Measurements from ENCODE around the gene WNT6.
A peak's percentile ranks its signal among the peaks of the same experiment; 100 is the strongest.
"Not testable (repeated sequence)": the region's sequence is repeated elsewhere in the genome, so short reads cannot be mapped to it uniquely, and the experiment has no call there.

WNT6 gene

DNA sequence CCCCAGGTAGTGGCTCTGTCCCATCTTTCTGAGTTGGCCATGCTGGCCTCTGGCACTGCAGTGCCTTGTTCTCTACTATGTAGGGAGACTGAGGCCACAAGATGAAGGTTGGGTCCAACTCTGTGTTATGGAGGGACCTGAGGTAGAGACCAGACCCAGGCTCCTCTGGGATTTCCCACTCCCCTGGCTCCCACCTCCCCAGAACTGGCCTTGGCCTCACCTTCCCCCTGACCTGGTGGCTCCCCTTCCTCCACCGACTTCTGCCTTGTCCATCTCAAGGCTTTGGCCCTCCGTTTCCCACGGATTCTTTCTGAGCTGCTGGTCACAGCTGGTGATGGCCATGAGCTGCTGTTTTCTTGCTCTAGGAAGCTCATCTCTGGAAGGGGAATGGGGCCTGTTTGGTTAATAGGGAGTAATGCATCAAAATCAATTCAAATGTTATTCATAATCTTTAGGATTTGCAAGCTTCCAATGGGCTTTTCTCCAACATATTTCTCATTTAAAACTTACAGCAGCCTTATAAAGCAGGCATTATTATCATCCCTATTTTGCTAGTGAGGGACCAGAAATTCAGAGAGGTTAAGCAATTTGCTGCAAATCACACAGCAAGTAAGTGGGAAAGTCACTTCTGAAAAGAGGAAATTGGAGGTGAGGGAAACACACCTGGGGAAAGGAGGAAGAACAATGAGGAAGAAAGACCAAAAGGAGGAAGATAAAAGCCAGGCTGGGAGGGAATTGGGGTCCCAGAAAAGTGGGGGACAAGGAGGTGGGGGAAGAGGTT, 28.9 kb upstream of the WNT6 start:
- no peak for DNase-seq (ENCODE audit: low spot score)

DNA sequence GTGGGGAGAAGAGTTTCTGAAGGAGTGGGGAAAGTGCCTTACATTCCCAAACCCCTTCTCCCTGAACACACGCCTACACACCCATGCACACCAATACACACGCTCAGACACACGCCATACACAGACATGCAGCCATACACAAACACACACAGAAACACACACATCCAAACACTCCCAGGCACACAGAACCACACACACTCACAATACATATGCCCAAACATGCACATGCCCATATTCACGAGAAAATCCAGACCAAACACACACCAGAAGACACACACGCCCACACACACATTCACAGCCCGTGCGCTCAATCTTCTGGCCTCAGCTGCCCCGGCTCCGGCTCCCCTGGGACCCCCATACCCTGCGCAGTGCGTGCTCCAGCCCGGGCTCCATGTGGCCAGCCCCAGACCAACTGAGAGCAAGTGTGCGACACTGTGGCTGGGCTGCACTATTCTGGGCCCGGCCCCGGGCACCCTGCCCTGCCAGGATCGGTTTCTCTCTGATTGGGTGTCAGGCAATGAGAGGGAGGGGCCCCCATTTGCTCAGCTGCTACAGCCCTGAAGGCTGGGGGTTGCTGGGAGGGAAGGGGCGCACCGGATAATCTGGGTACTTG, 28.1 kb upstream of the WNT6 start, which contains the start of gene PRKAG3:
TSS of gene PRKAG3 (minus strand) at position 426 of the 613 bp plus-strand sequence.
- no peak for DNase-seq (ENCODE audit: low spot score)

DNA sequence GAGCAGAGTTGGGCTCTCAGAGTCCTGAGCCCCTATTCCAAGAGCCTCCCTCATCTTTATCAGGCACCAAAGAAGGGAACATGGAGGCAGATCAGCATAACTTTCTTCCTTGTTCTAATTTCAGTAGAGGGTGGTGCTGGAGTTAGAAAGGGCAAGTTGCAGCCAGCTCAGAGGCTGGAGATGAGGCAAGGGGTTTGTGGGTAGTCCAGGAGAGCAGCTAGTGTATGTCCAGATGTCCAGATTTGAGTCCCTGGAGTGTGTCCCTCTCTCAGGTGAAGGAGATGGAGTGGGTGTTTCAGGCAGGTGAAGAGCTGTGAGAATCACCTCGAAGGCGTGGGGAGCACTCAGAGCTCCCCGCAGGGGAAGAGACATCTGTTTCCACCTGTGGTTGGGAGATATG, 27.5 kb upstream of the WNT6 start:
- no peak for DNase-seq (ENCODE audit: low spot score)

DNA sequence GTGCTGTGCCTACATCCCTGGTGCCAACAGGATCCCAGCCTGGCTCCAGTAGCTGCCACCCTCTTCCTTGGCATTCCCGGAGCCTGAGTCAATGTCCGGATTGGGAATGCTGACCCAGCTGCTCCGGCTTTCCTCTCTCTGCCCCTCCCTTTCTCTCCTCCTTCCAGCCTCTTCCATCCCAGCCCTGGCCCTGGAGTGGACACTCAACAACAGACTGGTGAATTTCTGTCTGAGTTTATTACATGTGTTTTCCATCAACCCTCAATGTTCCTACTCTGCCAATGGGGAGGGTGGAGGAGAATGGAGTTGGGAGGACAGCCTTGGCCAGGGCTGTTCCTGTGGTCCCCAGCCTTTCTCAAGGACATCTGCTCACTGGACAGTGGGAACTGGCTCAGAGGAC, 27.1 kb upstream of the WNT6 start:
- peak; percentile 16 for DNase-seq (ENCODE audit: low spot score)

DNA sequence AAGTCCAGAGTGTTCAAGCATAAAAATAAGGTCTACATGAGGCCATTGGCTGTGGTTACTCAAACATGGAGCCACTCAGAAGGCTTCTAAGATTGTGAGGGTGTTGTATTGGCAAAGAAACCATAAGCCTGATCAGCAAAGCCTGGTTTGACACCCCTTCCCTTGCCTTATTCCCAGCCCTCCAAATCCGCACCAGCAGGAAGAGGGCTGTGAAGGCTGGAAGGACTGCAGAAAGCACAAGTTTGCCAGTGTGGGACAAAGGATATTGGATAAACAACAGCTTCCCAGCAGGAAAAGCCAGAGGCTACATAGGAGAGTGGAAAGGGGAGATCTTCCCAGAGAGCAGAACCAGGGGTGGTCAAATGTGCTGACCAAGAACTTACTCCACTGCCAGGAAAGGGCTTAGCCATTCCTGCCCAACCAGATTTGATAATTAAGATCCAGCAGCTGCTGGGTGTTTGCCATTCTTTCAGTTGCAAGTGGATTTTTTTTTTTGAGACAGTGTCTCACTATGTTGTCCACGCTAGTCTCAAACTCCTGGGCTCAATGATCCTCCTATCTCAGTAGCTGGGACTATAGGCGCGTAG, 26.5 kb upstream of the WNT6 start:
- no peak for DNase-seq (ENCODE audit: low spot score)

DNA sequence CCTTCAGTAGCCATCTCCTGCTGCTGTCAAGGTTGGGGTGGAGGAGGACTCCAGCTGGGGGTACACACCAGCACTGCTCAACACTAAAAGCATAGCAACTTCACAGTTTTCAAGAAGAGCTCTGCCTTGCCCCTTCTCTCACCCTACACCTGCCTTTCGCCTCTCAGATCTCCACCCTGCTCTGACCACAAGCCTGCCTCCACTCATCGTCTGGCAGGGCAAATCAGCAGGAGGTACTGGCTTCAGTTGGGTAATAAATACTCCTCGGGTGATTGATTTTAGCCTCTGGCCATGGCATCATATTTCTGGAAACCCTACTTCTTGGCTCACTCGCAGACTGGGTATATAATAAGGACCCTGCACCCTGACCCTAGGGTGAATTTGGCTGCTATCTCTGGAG, 24.9 kb upstream of the WNT6 start:
- DNase-seq (ENCODE audit: low spot score) = no peak

DNA sequence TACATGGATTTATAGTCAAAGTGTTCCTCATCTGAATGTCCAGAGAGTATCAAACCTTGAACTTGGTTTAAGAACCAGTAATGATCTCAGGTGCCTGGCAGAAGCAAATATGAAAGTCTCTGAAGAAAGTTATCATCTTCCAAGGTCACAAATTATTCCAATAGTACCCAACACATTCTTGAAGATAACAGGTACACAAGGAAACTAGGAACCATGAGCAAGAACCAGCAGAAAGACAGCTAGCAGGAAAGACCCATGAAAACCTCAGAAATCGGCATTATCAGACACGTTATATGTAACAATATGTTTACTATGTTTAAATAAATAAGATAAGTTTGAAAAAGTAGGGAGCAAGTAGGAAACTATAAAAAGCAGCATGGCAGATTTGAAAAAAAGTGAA, 22.1 kb upstream of the WNT6 start:
- DNase-seq (ENCODE audit: low spot score) = no peak

DNA sequence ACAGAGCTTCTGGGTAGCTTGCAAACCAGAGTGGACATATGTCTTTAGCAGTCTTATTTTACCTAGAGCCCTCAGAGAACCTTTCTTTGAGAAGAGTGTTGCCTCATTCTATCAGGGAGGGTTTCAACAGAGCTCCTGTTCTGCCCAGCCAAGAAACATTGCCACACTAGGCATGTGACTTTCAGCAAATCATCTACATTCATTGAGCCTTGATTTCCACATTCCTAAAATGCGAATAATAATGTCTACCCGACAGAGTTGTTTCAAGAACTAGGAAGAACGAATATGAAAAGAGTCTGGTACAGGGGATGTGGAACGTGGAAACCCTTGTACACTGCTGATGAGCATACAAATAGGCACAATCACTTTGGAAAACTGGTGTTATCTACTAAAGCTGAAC, 20.2 kb upstream of the WNT6 start:
- no peak for DNase-seq (ENCODE audit: low spot score)

DNA sequence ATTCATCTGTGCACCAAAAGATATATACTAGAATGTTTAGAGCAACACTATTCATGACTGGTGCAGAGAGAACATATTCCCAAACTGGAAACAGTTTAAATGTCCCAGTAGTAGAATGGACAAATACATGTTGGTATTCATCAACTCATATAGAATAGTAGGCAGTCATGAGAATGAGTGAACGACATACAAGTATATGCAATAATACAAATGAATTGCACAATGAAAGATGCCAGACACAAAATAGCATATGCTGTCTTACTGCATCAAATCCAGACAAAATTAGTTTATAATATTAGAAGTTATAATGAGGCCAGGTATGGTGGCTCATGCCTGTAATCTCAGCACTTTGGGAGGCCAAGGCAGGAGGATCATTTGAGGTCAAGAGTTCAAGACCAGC, 19.7 kb upstream of the WNT6 start:
- no peak for DNase-seq (ENCODE audit: low spot score)

DNA sequence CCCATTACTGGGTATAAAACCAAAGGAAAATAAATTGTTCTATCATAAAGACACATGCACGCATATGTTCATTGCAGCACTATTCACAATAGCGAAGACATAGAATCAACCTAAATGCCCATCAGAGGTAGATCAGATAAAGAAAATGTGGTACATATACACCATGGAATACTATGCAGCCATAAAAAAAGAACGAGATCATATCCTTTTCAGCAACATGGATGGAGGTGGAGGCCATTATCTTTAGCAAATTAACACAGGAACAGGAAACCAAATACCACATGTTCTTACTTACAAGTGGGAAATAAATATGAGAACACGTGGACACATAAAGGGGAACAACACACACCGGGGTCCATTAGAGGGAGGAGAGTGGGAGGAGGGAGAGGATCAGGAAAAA, 15.3 kb upstream of the WNT6 start:
- DNase-seq (ENCODE audit: low spot score) = not testable (repeated sequence)

DNA sequence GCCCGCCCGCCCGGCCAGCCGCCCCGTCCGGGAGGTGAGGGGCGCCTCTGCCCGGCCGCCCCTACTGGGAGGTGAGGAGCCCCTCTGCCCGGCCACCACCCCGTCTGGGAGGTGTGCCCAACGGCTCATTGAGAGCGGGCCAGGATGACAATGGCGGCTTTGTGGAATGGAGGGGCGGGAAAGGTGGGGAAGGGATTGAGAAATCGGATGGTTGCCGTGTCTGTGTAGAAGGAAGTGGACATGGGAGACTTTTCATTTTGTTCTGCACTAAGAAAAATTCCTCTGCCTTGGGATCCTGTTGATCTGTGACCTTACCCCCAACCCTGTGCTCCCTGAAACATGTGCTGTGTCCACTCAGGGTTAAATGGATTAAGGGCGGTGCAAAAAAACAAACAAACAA, 12.6 kb upstream of the WNT6 start:
- DNase-seq (ENCODE audit: low spot score) = not testable (repeated sequence)

DNA sequence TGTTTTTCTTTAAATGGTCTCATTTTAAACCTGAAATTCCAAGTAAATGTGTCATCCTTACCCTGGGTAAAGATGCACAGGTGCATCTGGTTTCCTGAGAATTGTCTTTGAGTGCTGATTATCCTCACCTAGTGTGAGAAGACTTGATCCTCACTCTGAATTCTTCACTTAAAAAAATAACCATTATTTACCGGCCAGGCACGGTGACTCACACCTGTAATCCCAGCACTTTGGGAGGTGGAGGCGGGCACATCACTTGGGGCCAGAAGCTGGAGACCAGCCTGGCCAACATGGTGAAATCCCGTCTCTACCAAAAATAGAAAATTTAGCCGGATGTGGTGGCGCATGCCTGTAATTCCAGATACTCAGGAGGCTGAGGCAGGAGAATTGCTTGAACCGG, 9.9 kb upstream of the WNT6 start:
- DNase-seq (ENCODE audit: low spot score) = peak; percentile 11

DNA sequence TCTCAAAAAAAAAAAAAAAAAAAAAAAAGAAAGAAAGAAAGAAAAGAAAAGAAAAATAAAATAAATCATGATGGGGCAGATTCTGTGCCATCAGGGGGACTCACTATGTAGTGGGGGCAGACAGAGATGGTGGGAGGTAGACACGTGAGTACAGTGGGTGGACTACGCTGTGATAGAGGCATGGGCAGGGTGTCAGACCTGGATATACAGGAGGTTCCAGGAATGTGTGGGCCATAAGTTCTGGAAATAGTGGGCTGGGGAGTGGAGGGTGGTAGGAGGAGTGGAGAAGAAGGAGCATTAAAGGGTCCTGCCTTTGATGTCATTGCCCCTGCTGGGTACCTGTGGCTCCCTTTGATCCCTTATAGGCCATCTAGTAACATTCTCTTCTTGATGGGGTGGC, 8.8 kb upstream of the WNT6 start:
- DNase-seq (ENCODE audit: low spot score) = no peak

DNA sequence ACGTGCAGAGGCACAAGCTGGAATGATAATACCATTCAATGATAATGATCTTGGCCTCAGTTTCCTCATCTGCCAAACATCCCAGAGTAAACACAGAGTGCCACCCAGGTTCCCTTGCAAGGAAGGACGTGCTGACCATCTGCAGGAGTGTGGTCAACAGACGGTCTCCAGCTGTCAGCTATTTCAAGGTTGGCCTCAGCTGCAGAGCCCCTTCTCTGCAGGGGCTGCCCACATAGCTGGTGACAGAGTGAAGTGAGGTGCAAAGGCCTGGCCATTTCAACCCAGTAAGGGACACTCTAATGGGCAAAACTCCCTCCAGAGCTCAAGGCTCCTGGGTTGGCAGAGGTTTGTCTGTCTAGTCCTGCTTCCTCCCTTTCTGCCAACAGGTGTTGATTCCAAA, 8.3 kb upstream of the WNT6 start:
- DNase-seq (ENCODE audit: low spot score) = no peak

DNA sequence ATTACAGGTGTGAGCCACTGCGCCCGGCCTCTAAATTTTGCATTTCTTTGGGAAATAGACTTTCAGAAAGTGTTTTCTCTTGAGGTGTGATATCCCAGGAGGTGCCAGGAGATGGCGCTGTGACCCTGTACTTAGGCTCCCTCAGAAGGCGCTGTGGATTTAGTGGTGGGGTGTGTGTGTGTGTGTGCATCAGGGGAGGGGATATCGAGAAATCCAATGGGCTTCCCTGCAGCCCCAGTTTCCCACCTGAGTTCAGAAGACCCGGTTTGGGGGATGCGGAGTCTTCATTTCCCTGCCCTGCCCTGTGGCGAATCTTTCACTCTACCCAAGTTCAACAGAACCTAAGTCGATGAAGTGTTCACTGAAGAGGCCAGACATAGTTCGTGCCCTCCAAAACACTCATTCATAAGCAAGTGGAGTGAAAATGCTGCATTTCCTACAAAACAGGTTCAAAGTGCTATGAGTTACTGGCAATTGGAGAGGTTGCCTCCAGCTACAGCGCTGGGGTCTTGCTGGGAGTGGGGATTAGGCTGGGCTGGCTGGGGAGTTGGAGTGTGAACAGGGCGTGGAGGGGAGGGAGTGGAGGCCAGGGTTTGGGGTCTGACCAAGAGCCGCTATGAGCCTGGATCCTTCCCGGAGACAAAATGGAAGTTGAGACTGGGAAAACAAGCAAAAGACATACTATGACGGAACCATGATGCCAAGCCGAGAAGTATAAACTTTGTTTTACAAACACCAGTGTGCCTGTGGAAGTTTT, 6.5 kb upstream of the WNT6 start:
- peak; percentile 55 for DNase-seq (ENCODE audit: low spot score)

DNA sequence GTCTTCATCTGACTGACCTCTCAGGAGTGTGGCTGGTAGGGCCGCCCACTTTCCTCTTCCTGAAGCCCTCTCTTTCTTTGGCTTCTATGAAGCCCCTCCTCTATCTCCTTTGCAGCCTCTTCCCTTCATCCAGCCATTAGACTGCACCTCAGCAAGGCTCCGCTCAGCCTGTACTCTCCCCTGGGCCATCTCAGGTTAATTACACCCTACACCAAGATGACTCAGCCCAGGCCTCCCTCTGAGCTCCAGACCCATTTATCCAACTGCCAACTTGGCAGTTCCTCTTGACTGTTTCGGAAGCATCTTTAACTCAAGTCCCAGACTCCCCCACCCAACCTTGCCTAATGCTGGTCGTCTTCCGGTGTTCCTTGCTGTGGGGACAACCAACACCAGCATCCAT, 5.8 kb upstream of the WNT6 start:
- DNase-seq (ENCODE audit: low spot score) = peak; percentile 21

DNA sequence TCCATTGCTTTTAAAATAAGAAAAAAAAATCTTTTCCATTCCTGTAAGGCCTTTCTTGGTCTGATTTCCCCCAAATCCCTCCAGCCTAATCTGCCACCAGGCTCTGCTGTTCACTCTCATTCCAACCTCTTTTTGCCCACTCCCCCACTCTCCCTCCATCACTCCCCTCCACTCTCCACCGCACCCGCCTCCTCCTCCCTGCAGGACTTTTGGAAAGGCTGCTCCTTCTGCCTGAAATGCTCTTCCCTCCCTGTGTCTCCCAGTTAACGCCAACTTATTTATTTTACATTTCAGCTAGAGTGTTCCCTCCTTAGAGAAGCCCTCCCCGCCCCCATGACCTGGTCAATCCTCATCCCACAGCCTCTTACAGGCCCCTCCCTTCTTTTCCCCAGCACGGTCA, 4.7 kb upstream of the WNT6 start:
- no peak for DNase-seq (ENCODE audit: low spot score)

DNA sequence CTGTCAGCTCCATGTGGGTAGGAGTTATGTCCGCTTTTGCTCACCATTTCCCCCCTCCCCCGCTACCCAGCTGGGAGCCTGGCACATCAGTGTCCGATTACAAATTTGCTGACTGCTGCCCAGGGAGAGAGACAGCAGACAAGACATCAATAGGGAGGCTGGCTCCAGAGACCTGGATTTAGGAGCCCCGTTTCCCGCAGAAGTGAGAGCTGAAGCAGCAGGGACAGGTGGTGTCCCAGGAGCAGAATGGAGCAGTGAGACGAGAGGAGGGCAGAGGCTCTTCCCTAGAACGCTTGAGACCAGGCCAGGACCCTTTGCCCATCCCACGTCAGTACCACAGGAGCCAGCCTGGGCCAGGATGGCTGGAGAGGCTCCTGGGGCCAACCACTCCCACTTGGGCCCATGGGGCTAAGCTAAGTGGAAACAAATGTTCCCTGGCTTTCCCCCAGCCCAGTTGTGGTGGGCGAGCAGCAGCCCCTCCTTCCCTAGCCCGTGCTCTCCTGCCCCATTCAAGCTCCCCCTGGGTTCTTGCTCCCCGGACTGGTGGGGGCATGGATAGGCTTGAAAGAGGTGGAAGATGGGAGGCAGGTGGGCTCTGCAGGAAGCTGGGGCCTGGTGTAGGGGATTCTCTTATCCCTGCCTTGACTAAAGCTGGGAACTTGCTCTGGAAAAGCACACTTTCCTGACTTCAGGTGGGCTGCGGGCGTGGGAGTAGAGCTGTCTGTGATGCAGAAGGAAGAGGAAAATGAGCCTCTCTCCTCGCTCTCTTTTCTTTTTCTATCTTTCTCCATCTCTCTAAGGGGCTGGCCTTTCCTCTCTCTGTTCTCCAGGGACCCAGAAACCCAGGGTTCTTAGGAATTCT, 4.1 kb upstream of the WNT6 start:
- DNase-seq (ENCODE audit: low spot score) = no peak

DNA sequence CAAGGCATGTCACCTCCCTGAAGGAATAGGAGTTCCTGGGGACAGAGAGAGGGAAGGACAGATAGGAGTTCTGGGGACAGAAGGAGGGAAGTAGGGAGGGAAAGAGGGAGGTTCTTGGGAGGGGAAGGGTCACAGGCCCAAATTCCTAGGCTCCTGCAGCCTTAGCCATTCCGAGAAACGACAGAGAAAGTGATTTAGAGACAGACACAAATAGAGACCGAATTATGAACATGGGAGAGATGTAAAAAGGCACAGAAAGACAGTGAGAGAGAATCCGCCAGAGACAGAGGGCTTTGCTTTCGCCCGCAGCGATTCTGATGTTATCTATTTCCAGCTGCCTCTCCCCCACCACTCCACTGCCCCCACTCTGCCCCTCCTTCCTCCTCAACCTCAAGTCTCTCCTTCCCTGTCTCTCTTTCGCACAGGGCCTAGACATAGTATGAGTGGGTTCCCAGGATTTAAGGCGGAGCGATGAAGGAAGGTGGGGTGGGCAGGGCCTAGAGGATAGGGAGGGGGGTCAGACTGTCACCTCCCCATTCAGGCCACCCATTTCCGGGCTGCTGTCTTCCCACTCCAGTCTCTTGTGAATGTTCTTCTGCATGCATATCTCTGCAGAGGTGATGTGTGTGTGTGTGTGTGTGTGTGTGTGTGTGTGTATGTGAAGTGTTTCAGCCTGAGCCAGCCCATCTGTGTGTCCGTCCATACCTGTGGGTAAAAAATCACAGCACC, 3.3 kb upstream of the WNT6 start:
- DNase-seq (ENCODE audit: low spot score) = no peak

DNA sequence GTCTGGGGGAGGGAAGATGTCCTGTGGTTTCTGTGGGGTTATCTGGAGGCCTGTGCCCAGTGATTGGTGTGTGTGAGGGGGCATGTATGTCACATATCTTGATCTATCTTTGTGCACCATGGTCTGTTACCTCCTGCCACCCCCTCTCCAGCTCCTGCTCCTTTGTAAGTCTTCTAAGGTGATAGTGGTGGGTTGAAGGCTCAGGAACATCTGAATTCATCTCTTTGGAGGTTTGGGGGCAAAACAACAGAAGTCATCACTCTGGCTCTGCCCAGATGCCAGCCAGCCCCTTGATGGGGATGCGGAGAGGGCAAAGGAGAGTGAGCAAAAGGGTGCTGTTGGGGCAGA, 2.7 kb upstream of the WNT6 start:
- no peak for DNase-seq (ENCODE audit: low spot score)

Data from LoVo (cell line).